GM23338 (cell line): ENCODE data around the gene HBS1L. TPM values are rescaled to one million over a fixed set of nuclear protein-coding genes. Genes with fewer than 3 reads are reported as not detected.

Experiments
- ATAC-seq: fragments of 200-7000 bp; cut with Tn5 transposase; 3 replicates; pipeline ENCODE4 v1.9.1; 2020
- DNase-seq: peaks from one replicate; pipeline ENCODE4 v3.0.0-alpha.2; 2015; ENCODE audit warnings: low spot score
- H2AFZ ChIP-seq: fragments of 200-600 bp; sonication (generic); 2 replicates; pipeline ENCODE4 v1.8.0; 2016; ENCODE audit warnings: antibody characterized with exemption, mild to moderate bottlenecking, moderate library complexity
- H3F3A ChIP-seq: fragments of 200-600 bp; sonication (generic); replicated peaks from 2 replicates; pipeline ENCODE4 v1.8.0; 2017; ENCODE audit warnings: antibody characterized with exemption, mixed run types, low read depth
- H3K27ac ChIP-seq: fragments of 200-600 bp; sonication (generic); 2 replicates; pipeline ENCODE4 v1.6.1; 2016; ENCODE audit warnings: low read depth
- H3K27me3 ChIP-seq: fragments of 200-600 bp; sonication (generic); 2 replicates; pipeline ENCODE4 v1.8.0; 2016; ENCODE audit warnings: mild to moderate bottlenecking, mixed run types, moderate library complexity; ENCODE audit not compliant: insufficient read depth
- H3K36me3 ChIP-seq: fragments of 200-600 bp; sonication (generic); 2 replicates; pipeline ENCODE4 v1.8.0; 2016; ENCODE audit warnings: mild to moderate bottlenecking; ENCODE audit not compliant: insufficient read depth
- H3K4me1 ChIP-seq: fragments of 200-600 bp; sonication (generic); 2 replicates; pipeline ENCODE4 v1.8.0; 2016; ENCODE audit warnings: mild to moderate bottlenecking, moderate library complexity; ENCODE audit not compliant: insufficient read depth
- H3K4me2 ChIP-seq: fragments of 200-600 bp; sonication (generic); 2 replicates; pipeline ENCODE4 v1.7.1; 2017; ENCODE audit warnings: mixed run types
- H3K4me3 ChIP-seq: fragments of 200-600 bp; sonication (generic); 2 replicates; pipeline ENCODE4 v1.6.1; 2016; ENCODE audit warnings: mixed run types
- H3K79me2 ChIP-seq: fragments of 200-600 bp; sonication (generic); replicated peaks from 2 replicates; pipeline ENCODE4 v1.8.0; 2017; ENCODE audit warnings: mild to moderate bottlenecking; ENCODE audit not compliant: insufficient read depth
- H3K9me2 ChIP-seq: fragments of 200-600 bp; sonication (generic); 2 replicates; pipeline ENCODE4 v1.8.0; 2017; ENCODE audit not compliant: insufficient read depth
- H4K20me1 ChIP-seq: fragments of 200-600 bp; sonication (generic); replicated peaks from 2 replicates; pipeline ENCODE4 v1.8.0; 2017; ENCODE audit warnings: mild to moderate bottlenecking; ENCODE audit not compliant: insufficient read depth
- H3K27ac Mint-ChIP-seq: 2 replicates; pipeline ENCODE4 v1.8.0; 2020; ENCODE audit warnings: inconsistent platforms, mild to moderate bottlenecking, moderate library complexity, mixed read lengths
- H3K27me3 Mint-ChIP-seq: 3 replicates; pipeline ENCODE4 v1.8.0; 2022; ENCODE audit warnings: low read depth, mild to moderate bottlenecking, moderate library complexity, mixed read lengths, inconsistent platforms; ENCODE audit not compliant: insufficient read depth, poor library complexity
- H3K36me3 Mint-ChIP-seq: 3 replicates; pipeline ENCODE4 v1.8.0; 2021; ENCODE audit warnings: low read depth, mild to moderate bottlenecking, inconsistent platforms, moderate library complexity, mixed read lengths
- H3K4me1 Mint-ChIP-seq: 3 replicates; pipeline ENCODE4 v1.8.0; 2020; ENCODE audit warnings: mild to moderate bottlenecking, inconsistent platforms, mixed read lengths
- H3K4me3 Mint-ChIP-seq: 3 replicates; pipeline ENCODE4 v1.8.0; 2021; ENCODE audit warnings: moderate library complexity, mild to moderate bottlenecking, inconsistent platforms, mixed read lengths
- H3K9me3 Mint-ChIP-seq: 3 replicates; pipeline ENCODE4 v1.8.0; 2020; ENCODE audit warnings: moderate library complexity, mild to moderate bottlenecking, inconsistent platforms, mixed read lengths
- ETS1 ChIP-seq: IDR thresholded peaks from 2 replicates; pipeline ENCODE4 v1.6.1; 2016; ENCODE audit warnings: antibody characterized with exemption
- EZH2phosphoT487 ChIP-seq: fragments of 200-600 bp; sonication (generic); IDR thresholded peaks from one replicate; pipeline ENCODE4 v1.8.1; 2018; ENCODE audit warnings: antibody characterized with exemption; ENCODE audit not compliant: unreplicated experiment
- JUNB ChIP-seq: IDR thresholded peaks from one replicate; pipeline ENCODE4 v1.6.1; 2016; ENCODE audit warnings: antibody characterized with exemption; ENCODE audit not compliant: unreplicated experiment
- POLR2AphosphoS5 ChIP-seq: IDR thresholded peaks from 2 replicates; pipeline ENCODE4 v1.6.1; 2016; ENCODE audit warnings: antibody characterized with exemption, low read depth
- ZNF114 ChIP-seq: fragments of 250-450 bp; sonication (Bioruptor Pico); IDR thresholded peaks from 2 replicates; pipeline ENCODE4 v1.5.0; 2020; ENCODE audit warnings: mild to moderate bottlenecking, moderate library complexity
- ZNF331 ChIP-seq: fragments of 250-450 bp; sonication (Bioruptor Pico); IDR thresholded peaks from 2 replicates; pipeline ENCODE4 v1.5.0; 2020; ENCODE audit warnings: low read depth, mild to moderate bottlenecking, moderate library complexity
- ZNF462 ChIP-seq: fragments of 250-450 bp; sonication (Bioruptor Pico); IDR thresholded peaks from 2 replicates; pipeline ENCODE4 v1.5.0; 2020; ENCODE audit warnings: mild to moderate bottlenecking, moderate library complexity
- polyA plus RNA-seq: library from polyadenylated mRNA; unstranded; fragments of >200 nt; fragmentation: Nextera tagmentation; extraction: Ambion mirVana; gene quantifications from 2 replicates; pipeline ENCODE4 v1.2.1, GENCODE V29; 2016
- total RNA-seq: library from RNA; depleted of rRNA; stranded (reverse); fragments of >200 nt; shearing (Covaris generic); gene quantifications from 2 replicates; pipeline ENCODE4 v1.2.3, GENCODE V29; 2014

Gene HBS1L
- total and polyA plus RNA-seq, 2 experiments from 2014 or later, result 59.9 to 94.1 TPM

- TF ChIP-seq ZNF462 (no peak), POLR2AphosphoS5 (no peak)
These were observed 117.2 kb downstream of the HBS1L start (continued) for GRCh38 chr6:134937426-134937825.

GRCh38 chr6:134936931-134937330 is 117.7 kb downstream of the HBS1L start:
- Histone ChIP-seq H3K4me1 (no peaks in the 10 kb centered on the region), H3K27me3 (no peaks in the 10 kb centered on the region), H3K36me3 (no peaks in the 10 kb centered on the region), H2AFZ (no peak overlapping the region; the same call in 1 of the 2 replicates), H3K9me2 (0 out of 2 replicates have a peak, but pooled peaks cover 6% of the 10 kb centered on the region), H3F3A (no peaks in the 10 kb centered on the region), H3K4me2 (no peak overlapping the region), H3K79me2 (no peaks in the 10 kb centered on the region), H3K4me3 (no peak overlapping the region), H3K27ac (no peak overlapping the region), H4K20me1 (no peaks in the 10 kb centered on the region)
- no peak for DNase-seq
- H3K36me3 Mint-ChIP-seq, result no peaks in the 10 kb centered on the region
- H3K27ac Mint-ChIP-seq, result no peak overlapping the region
- H3K27me3 Mint-ChIP-seq, result peaks cover 2% of the 10 kb centered on the region
- ATAC-seq, result no peak
- no peak overlapping the region for H3K4me3 Mint-ChIP-seq
- peaks cover 2% of the 10 kb centered on the region; the same call in 2 of the 3 replicates for H3K4me1 Mint-ChIP-seq
- no peaks in the 10 kb centered on the region for H3K9me3 Mint-ChIP-seq
- TF ChIP-seq POLR2AphosphoS5 (no peak), JUNB (no peak), ZNF462 (no peak), ETS1 (no peak), ZNF331 (CRISPR knock-in tag) (no peak), ZNF114 (CRISPR knock-in tag) (no peak), EZH2phosphoT487 (no peak)
